ENCODE data around the gene TRIP11.

TRIP11 gene

GRCh38 chr14:92010644-92011043, 29.2 kb downstream of the TRIP11 start:
- DNase-seq (ENCODE audit: low read depth in 2 of 2), result no peak

GRCh38 chr14:92009604-92010003, 30.3 kb downstream of the TRIP11 start:
- no peak for DNase-seq (ENCODE audit: low read depth in 2 of 2)

- no peak for DNase-seq (ENCODE audit: low read depth in 2 of 2)
Measured at GRCh38 chr14:92005019-92005418, 34.8 kb downstream of the TRIP11 start.

- DNase-seq (ENCODE audit: low read depth in 2 of 2), result no peak
Measured at GRCh38 chr14:92004062-92004461, 35.8 kb downstream of the TRIP11 start.

GRCh38 chr14:91998667-91999570, 40.9 kb downstream of the TRIP11 start:
- DNase-seq (ENCODE audit: low read depth in 2 of 2), result no peak

- no peak for DNase-seq (ENCODE audit: low read depth in 2 of 2)
Measured at GRCh38 chr14:91997492-91997891, 42.4 kb downstream of the TRIP11 start.

- DNase-seq (ENCODE audit: low read depth in 2 of 2), result no peak
Measured at GRCh38 chr14:91996948-91997371, 42.9 kb downstream of the TRIP11 start.

- DNase-seq (ENCODE audit: low read depth in 2 of 2), result no peak
Measured at GRCh38 chr14:91987192-91987591, 52.7 kb downstream of the TRIP11 start.

GRCh38 chr14:91985521-91986255, 54.2 kb downstream of the TRIP11 start:
- no peak for DNase-seq (ENCODE audit: low read depth in 2 of 2)

GRCh38 chr14:91985008-91985407, 54.9 kb downstream of the TRIP11 start:
- no peak for DNase-seq (ENCODE audit: low read depth in 2 of 2)

GRCh38 chr14:91983588-91983987, 56.3 kb downstream of the TRIP11 start:
- DNase-seq (ENCODE audit: low read depth in 2 of 2), result no peak

GRCh38 chr14:91980157-91980556, 59.7 kb downstream of the TRIP11 start:
- DNase-seq (ENCODE audit: low read depth in 2 of 2), result no peak

- DNase-seq (ENCODE audit: low read depth in 2 of 2), result no peak
Measured at GRCh38 chr14:91977884-91978283, 62.0 kb downstream of the TRIP11 start.

GRCh38 chr14:91975763-91976162, 64.1 kb downstream of the TRIP11 start:
- no peak for DNase-seq (ENCODE audit: low read depth in 2 of 2)

GRCh38 chr14:91971188-91971778, 68.6 kb downstream of the TRIP11 start:
- no peak for DNase-seq (ENCODE audit: low read depth in 2 of 2)

GRCh38 chr14:91968280-91968679, 71.6 kb downstream of the TRIP11 start:
- no peak for DNase-seq (ENCODE audit: low read depth in 2 of 2)

GRCh38 chr14:91964724-91965123, 75.1 kb downstream of the TRIP11 start:
- no peak for DNase-seq (ENCODE audit: low read depth in 2 of 2)

GRCh38 chr14:91964011-91964410, 75.8 kb downstream of the TRIP11 start:
- DNase-seq (ENCODE audit: low read depth in 2 of 2), result no peak

GRCh38 chr14:91963465-91963864, 76.4 kb downstream of the TRIP11 start:
- no peak for DNase-seq (ENCODE audit: low read depth in 2 of 2)

- no peak for DNase-seq (ENCODE audit: low read depth in 2 of 2)
Measured at GRCh38 chr14:91961297-91962220, 78.3 kb downstream of the TRIP11 start.

GRCh38 chr14:91957876-91958313, 82.0 kb downstream of the TRIP11 start:
- no peak for DNase-seq (ENCODE audit: low read depth in 2 of 2)
